GM18517 (cell line): ENCODE data around the gene SVOP.
"Not testable (repeated sequence)": the region's sequence is repeated elsewhere in the genome, so short reads cannot be mapped to it uniquely, and the experiment has no call there.

Source experiments
- ATAC-seq: cut with Tn5 transposase; IDR thresholded peaks from one replicate; pipeline ENCODE4 v1.9.1; 2021; ENCODE audit warnings: mild to moderate bottlenecking, moderate library complexity; ENCODE audit not compliant: unreplicated experiment

SVOP gene

GRCh38 chr12:109033239-109034196 lies 12.7 kb upstream of the SVOP start:
- no peak for ATAC-seq

- ATAC-seq, result no peak
Observed at GRCh38 chr12:109029411-109029810, 8.5 kb upstream of the SVOP start.

GRCh38 chr12:109028624-109029023 lies 7.8 kb upstream of the SVOP start:
- not testable (repeated sequence) for ATAC-seq

- ATAC-seq, result no peak
Observed at GRCh38 chr12:109027767-109028166, 6.9 kb upstream of the SVOP start.

- no peak for ATAC-seq
Observed at GRCh38 chr12:109020146-109020795, 597 bp downstream of the SVOP start.

GRCh38 chr12:109018296-109018695 lies 2.6 kb downstream of the SVOP start:
- ATAC-seq, result no peak

- no peak for ATAC-seq
Observed at GRCh38 chr12:109016978-109017377, 3.9 kb downstream of the SVOP start.

GRCh38 chr12:109016016-109016415 lies 4.9 kb downstream of the SVOP start:
- no peak for ATAC-seq

GRCh38 chr12:109014984-109015765 lies 5.7 kb downstream of the SVOP start:
- ATAC-seq, result no peak

GRCh38 chr12:109010259-109010658 lies 10.6 kb downstream of the SVOP start:
- ATAC-seq, result no peak

GRCh38 chr12:109009766-109010165 lies 11.1 kb downstream of the SVOP start:
- ATAC-seq, result no peak

GRCh38 chr12:109004017-109004416 lies 16.9 kb downstream of the SVOP start:
- no peak for ATAC-seq

GRCh38 chr12:108996320-108996719 lies 24.5 kb downstream of the SVOP start:
- ATAC-seq, result no peak

- no peak for ATAC-seq
Observed at GRCh38 chr12:108995370-108995992, 25.4 kb downstream of the SVOP start.

GRCh38 chr12:108990103-108990502 lies 30.8 kb downstream of the SVOP start:
- ATAC-seq, result not testable (repeated sequence)

- no peak for ATAC-seq
Observed at GRCh38 chr12:108989376-108989775, 31.5 kb downstream of the SVOP start.

GRCh38 chr12:108985750-108986149 lies 35.1 kb downstream of the SVOP start:
- no peak for ATAC-seq

- ATAC-seq, result no peak
Observed at GRCh38 chr12:108983227-108983626, 37.6 kb downstream of the SVOP start.

- no peak for ATAC-seq
Observed at GRCh38 chr12:108982621-108983219, 38.1 kb downstream of the SVOP start.

- ATAC-seq, result no peak
Observed at GRCh38 chr12:108981835-108982234, 39.0 kb downstream of the SVOP start.
